GM18508 (cell line): ENCODE data around the gene ZFAND3.

Experiments
- ATAC-seq: cut with Tn5 transposase; IDR thresholded peaks from one replicate; pipeline ENCODE4 v1.9.1; 2021; ENCODE audit warnings: moderate number of reproducible peaks; ENCODE audit not compliant: insufficient read depth, unreplicated experiment

Gene ZFAND3

DNA sequence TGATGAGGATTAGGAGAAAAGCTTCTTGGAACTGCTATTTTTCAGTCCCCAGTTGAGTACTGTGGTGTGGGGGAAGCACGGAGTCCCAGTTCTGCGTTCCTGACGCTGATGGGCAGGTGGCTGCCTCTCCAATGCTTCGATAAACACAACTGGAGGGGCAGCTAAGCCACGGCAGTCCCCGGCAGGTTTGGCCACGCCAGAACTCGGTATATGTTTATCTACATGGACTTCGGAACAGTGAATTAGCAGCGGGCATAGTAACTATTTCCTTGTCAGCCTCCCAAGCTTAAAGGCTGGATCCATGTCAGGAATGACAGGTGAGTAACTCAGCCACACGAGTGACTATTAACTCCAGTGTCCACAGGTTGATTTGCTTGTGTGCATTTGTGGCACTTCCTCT, 354.4 kb downstream of the ZFAND3 start:
- ATAC-seq = no peak

DNA sequence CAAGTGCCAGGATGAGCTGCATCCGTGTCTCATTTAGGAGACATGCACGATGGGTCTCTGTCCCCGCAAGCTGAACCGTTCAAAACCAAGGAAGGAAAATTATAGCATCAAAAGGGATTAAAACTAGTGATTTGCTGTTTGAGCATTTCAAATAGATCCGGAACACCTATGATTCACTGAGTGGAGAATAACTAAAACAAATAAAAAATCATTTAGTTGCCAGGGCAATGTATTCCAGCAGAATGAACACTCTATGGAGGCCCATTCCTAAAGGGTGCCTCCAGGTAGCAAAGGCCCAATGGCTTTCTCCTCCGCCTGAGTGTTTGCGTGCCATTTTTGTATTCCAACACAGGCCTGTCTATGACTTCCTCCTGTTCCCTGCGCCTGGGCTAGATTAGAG, 354.8 kb downstream of the ZFAND3 start:
- ATAC-seq = no peak

- ATAC-seq = no peak
Measured at GRCh38 chr6:38174806-38175495, 355.4 kb downstream of the ZFAND3 start.

- no peak for ATAC-seq
Measured at GRCh38 chr6:38175786-38176185, 356.3 kb downstream of the ZFAND3 start.

- ATAC-seq = no peak
Measured at GRCh38 chr6:38176797-38177751, 357.5 kb downstream of the ZFAND3 start.

GRCh38 chr6:38177882-38178583, 358.5 kb downstream of the ZFAND3 start:
- no peak for ATAC-seq

- no peak for ATAC-seq
Measured at GRCh38 chr6:38178584-38178886, 359.0 kb downstream of the ZFAND3 start.

GRCh38 chr6:38179300-38179699, 359.8 kb downstream of the ZFAND3 start:
- no peak for ATAC-seq

- no peak for ATAC-seq
Measured at GRCh38 chr6:38179794-38180430, 360.4 kb downstream of the ZFAND3 start.

DNA sequence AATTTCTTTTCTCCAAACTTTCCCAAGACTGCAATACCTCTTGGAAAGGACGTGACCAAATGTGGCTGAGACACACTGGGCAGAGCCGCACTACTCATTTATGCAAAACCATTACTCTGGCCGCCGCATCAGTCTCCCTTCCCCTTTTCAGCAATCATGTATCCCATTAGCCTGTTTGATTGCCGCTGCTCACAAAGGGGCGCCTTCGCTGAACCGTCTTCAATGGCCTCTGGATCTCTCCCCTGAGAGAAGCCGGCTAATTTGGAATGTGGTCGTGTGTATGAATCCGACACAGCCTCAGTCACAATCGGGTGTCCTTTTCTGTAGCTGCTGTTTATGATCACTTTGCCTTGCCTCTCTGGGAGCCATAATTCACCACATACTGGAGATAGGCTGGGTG, 361.1 kb downstream of the ZFAND3 start:
- ATAC-seq = no peak

DNA sequence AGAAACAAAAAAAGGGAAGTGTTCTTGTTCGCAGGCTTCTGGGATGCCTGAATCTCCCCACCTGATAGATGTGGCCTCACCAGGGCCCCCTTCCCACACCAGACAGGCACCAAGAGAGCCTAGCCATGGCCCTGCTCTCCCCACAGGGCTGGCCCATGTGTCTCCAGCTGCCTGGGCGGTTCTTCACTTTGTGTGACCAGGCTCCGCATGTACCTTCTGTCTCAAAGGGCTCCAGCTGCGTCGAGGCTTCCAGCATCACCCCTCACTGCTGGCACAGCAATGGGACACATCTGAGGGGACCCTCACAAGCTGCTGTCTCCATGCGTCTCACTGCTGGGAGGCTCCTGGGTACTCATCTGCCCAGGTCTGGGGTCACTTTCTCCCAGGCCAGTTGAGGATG, 362.9 kb downstream of the ZFAND3 start:
- ATAC-seq = no peak

GRCh38 chr6:38183856-38184584, 364.5 kb downstream of the ZFAND3 start:
- no peak for ATAC-seq

DNA sequence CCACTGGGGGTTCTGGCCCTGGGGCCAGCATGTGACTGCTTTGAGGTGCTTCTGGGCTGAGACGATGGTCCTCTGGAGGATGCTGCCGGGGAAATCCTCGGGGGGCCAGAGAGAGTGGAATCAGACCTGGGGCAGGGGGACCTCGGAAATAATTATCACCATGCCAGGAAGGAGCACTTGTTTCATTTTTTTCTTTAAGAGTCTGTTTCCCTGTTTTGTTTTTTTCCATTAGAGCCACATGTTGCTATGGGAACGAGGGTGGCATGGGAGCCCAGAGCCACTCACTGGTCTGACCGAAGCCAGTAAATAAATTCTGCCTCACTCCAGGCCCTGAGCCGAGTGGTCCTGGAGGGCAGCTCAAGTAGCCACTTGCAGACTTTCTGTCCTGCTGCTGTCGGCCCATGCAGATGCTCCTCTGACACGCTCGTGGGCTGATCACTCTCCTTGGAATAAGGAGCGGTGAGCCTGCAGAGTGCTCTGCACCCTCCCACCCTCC, 365.1 kb downstream of the ZFAND3 start:
- no peak for ATAC-seq

- ATAC-seq = no peak
Measured at GRCh38 chr6:38185244-38185643, 365.7 kb downstream of the ZFAND3 start.

- ATAC-seq = no peak
Measured at GRCh38 chr6:38185752-38186151, 366.2 kb downstream of the ZFAND3 start.

GRCh38 chr6:38187325-38187724, 367.8 kb downstream of the ZFAND3 start:
- ATAC-seq = no peak

GRCh38 chr6:38187811-38188590, 368.5 kb downstream of the ZFAND3 start:
- no peak for ATAC-seq

DNA sequence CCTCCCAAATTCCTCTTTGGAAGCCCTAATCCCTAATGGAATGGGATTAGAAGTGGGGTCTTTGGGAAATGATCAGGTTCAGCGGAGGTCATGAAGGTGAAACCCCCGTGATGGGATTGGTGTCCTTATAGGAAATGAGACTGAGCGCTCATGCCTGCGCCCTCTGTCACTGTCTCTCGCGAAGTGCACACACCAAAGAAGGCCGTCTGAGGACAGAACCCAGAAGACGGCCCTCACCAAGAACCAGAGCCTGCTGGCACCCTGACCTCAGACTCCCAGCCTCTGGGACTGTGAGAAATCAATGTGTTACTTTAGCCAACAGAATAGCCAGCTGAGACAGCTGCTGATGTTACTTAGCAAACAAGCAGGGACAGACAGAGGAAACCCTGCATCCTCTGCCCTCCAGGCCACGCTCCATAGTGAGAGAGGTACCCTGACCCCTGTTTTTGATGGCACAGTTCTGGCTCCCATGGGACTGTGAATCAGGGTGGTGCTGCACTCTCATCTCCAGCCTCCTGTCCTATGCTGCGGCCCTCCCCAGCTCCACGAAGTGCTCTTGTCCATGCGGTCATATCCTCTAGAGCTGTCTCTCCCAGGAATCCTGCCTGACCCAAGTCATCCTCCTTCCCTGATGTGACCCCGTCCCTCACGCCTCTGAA, 369.3 kb downstream of the ZFAND3 start:
- ATAC-seq = no peak

DNA sequence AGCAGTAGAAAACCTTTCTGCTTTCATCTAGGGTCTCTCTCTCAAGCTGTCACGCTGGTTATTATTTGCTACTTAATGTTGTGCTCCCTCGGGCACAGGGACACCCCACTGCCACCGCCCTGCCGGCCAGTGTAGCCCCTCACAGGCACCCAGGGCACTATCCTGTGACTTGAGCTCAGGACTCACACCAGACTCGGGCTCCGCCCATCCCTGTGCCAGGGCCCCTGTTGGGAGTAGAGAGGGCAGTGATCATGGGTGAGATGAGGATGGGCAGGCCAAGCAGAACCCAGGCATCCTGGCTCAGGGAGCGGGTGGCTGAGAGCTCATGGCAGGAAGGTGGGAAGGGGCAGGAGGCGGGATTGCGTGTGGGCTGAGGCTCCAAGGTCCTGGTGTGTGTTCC, 371.9 kb downstream of the ZFAND3 start:
- ATAC-seq = no peak
